SU-DHL-6 (cell line): ENCODE data around the gene GRID1.

Experiments used
- H2AFZ ChIP-seq: fragments of 200-600 bp; sonication (generic); 2 replicates; pipeline ENCODE4 v1.6.1; 2014; ENCODE audit warnings: low read depth, mild to moderate bottlenecking, moderate library complexity, mixed read lengths, antibody characterized with exemption, low read length; ENCODE audit not compliant: severe bottlenecking
- H3F3A ChIP-seq: fragments of 200-600 bp; shearing (Covaris generic); 2 replicates; pipeline ENCODE4 v1.6.0; 2016; ENCODE audit warnings: antibody characterized with exemption, mild to moderate bottlenecking; ENCODE audit not compliant: insufficient read depth
- H3K27ac ChIP-seq: fragments of 200-600 bp; sonication (generic); 2 replicates; pipeline ENCODE4 v1.5.1; 2016; ENCODE audit warnings: low read depth, mild to moderate bottlenecking, low read length, moderate library complexity, mixed read lengths
- H3K27me3 ChIP-seq: fragments of 200-600 bp; sonication (generic), shearing (Covaris generic); 2 replicates; pipeline ENCODE4 v1.6.0; 2014; ENCODE audit warnings: mild to moderate bottlenecking, low read length
- H3K36me3 ChIP-seq: fragments of 200-600 bp; sonication (generic); 2 replicates; pipeline ENCODE4 v1.6.1; 2014; ENCODE audit warnings: mild to moderate bottlenecking, low read length, mixed read lengths
- H3K4me2 ChIP-seq: fragments of 300-600, 200-600 bp; shearing (Covaris generic), sonication (generic); 2 replicates; pipeline ENCODE4 v1.6.0; 2014; ENCODE audit warnings: low read length, low read depth, mild to moderate bottlenecking; ENCODE audit not compliant: poor library complexity, severe bottlenecking
- H3K4me3 ChIP-seq: fragments of 200-600 bp; sonication (generic); 2 replicates; pipeline ENCODE4 v1.5.1; 2014; ENCODE audit warnings: antibody characterized with exemption, low read length, mild to moderate bottlenecking, mixed read lengths; ENCODE audit not compliant: insufficient read depth, poor library complexity, severe bottlenecking
- H3K79me2 ChIP-seq: fragments of 200-600 bp; sonication (generic); 2 replicates; pipeline ENCODE4 v1.6.1; 2014; ENCODE audit warnings: mild to moderate bottlenecking, low read length, moderate library complexity; ENCODE audit not compliant: insufficient read depth
- H3K9ac ChIP-seq: fragments of 200-600 bp; sonication (generic); 2 replicates; pipeline ENCODE4 v1.7.0; 2014; ENCODE audit warnings: mild to moderate bottlenecking, low read length
- H3K9me2 ChIP-seq: fragments of 200-600 bp; sonication (generic); replicated peaks from 2 replicates; pipeline ENCODE4 v1.6.1; 2014; ENCODE audit warnings: low read length; ENCODE audit not compliant: insufficient read depth
- H3K9me3 ChIP-seq: fragments of 200-600 bp; sonication (generic); 2 replicates; pipeline ENCODE4 v1.6.1; 2014; ENCODE audit warnings: low read length, mixed read lengths; ENCODE audit not compliant: insufficient read depth
- H4K20me1 ChIP-seq: fragments of 200-600 bp; sonication (generic); 2 replicates; pipeline ENCODE4 v1.6.1; 2014; ENCODE audit warnings: low read depth, mild to moderate bottlenecking, antibody characterized with exemption, low read length, moderate library complexity, mixed read lengths
- CTCF ChIP-seq: fragments of 200-600 bp; sonication (generic); IDR thresholded peaks from one replicate; pipeline ENCODE4 v1.5.1; 2017; ENCODE audit warnings: antibody characterized with exemption, mild to moderate bottlenecking, low read length, moderate library complexity; ENCODE audit not compliant: insufficient read depth, poor library complexity, severe bottlenecking
- EZH2phosphoT487 ChIP-seq: fragments of 200-600 bp; sonication (generic), shearing (Covaris generic); conservative IDR thresholded peaks from 2 replicates; pipeline ENCODE4 v1.6.1; 2018; ENCODE audit warnings: mild to moderate bottlenecking, antibody characterized with exemption, low read length, moderate library complexity, mixed read lengths

GRID1 gene

GRCh38 chr10:86266446-86267242 is 100.0 kb downstream of the GRID1 start:
- Histone ChIP-seq H2AFZ (no peak overlapping the region), H3K36me3 (no peaks in the 10 kb centered on the region), H3K9me3 (no peaks in the 10 kb centered on the region), H3K4me2 (no peak overlapping the region), H3K9me2 (no peaks in the 10 kb centered on the region), H3K27me3 (no peaks in the 10 kb centered on the region; the same call in 1 of the 2 replicates), H3K4me3 (no peak overlapping the region), H3F3A (no peaks in the 10 kb centered on the region), H3K9ac (no peak overlapping the region), H3K27ac (no peak overlapping the region), H3K79me2 (no peaks in the 10 kb centered on the region), H4K20me1 (no peaks in the 10 kb centered on the region)
- no peak for TF ChIP-seq CTCF
- no peak for TF ChIP-seq EZH2phosphoT487

- no peaks in the 10 kb centered on the region for H3K9me3 ChIP-seq
- H3K4me2 ChIP-seq, result no peak overlapping the region
- no peak overlapping the region for H3K4me3 ChIP-seq
- no peaks in the 10 kb centered on the region for H3K79me2 ChIP-seq
- no peak for TF ChIP-seq CTCF
- TF ChIP-seq EZH2phosphoT487, result no peak
- H2AFZ ChIP-seq, result no peak overlapping the region
- no peaks in the 10 kb centered on the region for H3F3A ChIP-seq
- H3K36me3 ChIP-seq, result no peaks in the 10 kb centered on the region
- no peak overlapping the region for H3K9ac ChIP-seq
- H3K27ac ChIP-seq, result no peak overlapping the region
- H3K9me2 ChIP-seq, result no peaks in the 10 kb centered on the region
- H3K27me3 ChIP-seq, result no peaks in the 10 kb centered on the region; the same call in 1 of the 2 replicates
- no peaks in the 10 kb centered on the region for H4K20me1 ChIP-seq
These were observed 100.7 kb downstream of the GRID1 start for GRCh38 chr10:86265895-86266259.

GRCh38 chr10:86265236-86265894 is 101.2 kb downstream of the GRID1 start:
- no peaks in the 10 kb centered on the region for H3K79me2 ChIP-seq
- no peak for TF ChIP-seq EZH2phosphoT487
- TF ChIP-seq CTCF, result no peak
- no peaks in the 10 kb centered on the region for H3K27me3 ChIP-seq
- no peaks in the 10 kb centered on the region for H3K9me3 ChIP-seq
- no peak overlapping the region for H2AFZ ChIP-seq
- no peak overlapping the region for H3K4me3 ChIP-seq
- H3K4me2 ChIP-seq, result no peak overlapping the region
- H3K36me3 ChIP-seq, result no peaks in the 10 kb centered on the region
- no peak overlapping the region for H3K9ac ChIP-seq
- H4K20me1 ChIP-seq, result no peaks in the 10 kb centered on the region
- no peak overlapping the region for H3K27ac ChIP-seq
- no peaks in the 10 kb centered on the region for H3F3A ChIP-seq
- no peaks in the 10 kb centered on the region for H3K9me2 ChIP-seq
